Fibroblast of lung (primary cell): ENCODE measurements around the gene RNLS. TPM values are rescaled to one million over a fixed set of nuclear protein-coding genes. Genes with fewer than 3 reads are reported as not detected.

Source experiments
- DNase-seq, 2 donors: peaks; one replicate each; pipeline versions ENCODE4 v3.0.0 to v3.0.0-alpha.2; 2010; ENCODE audit warnings: low read depth in 2 of 2
- H2AFZ ChIP-seq: 2 replicates; pipeline ENCODE4 v1.5.1; 2012; ENCODE audit warnings: low read length, control low read depth, inconsistent platforms
- H3K27ac ChIP-seq: 2 replicates; pipeline ENCODE4 v1.5.1; 2011; ENCODE audit warnings: low read length, control low read depth; ENCODE audit not compliant: insufficient read depth
- H3K27me3 ChIP-seq: 2 replicates; pipeline ENCODE4 v1.5.1; 2011; ENCODE audit warnings: mild to moderate bottlenecking, low read length; ENCODE audit not compliant: control insufficient read depth, insufficient read depth
- H3K36me3 ChIP-seq: 2 replicates; pipeline ENCODE4 v1.5.1; 2011; ENCODE audit warnings: low read length; ENCODE audit not compliant: control insufficient read depth, insufficient read depth
- H3K4me1 ChIP-seq: 2 replicates; pipeline ENCODE4 v1.5.1; 2011; ENCODE audit warnings: low read length; ENCODE audit not compliant: control insufficient read depth, insufficient read depth; ENCODE audit errors: extremely low read depth
- H3K4me2 ChIP-seq: 2 replicates; pipeline ENCODE4 v1.5.1; 2011; ENCODE audit warnings: low read length, control low read depth; ENCODE audit not compliant: insufficient read depth; ENCODE audit errors: extremely low read depth
- H3K4me3 ChIP-seq, 4 experiments: fragments of 200-600 bp in 1 of 4; sonication (generic) in 1 of 4; replicated peaks in 1 of 4; 2 replicates each; pipeline ENCODE4 v1.5.1; 2011 to 2016; ENCODE audit warnings: low read length in 4 of 4, low read depth in 3 of 4, mild to moderate bottlenecking in 3 of 4, control low read depth in 2 of 4, inconsistent platforms in 1 of 4, mixed read lengths in 1 of 4; ENCODE audit not compliant: insufficient read depth in 1 of 4; ENCODE audit errors: control extremely low read depth in 1 of 4
- H3K79me2 ChIP-seq: 2 replicates; pipeline ENCODE4 v1.5.1; 2012; ENCODE audit warnings: mild to moderate bottlenecking, low read length, inconsistent platforms; ENCODE audit not compliant: control insufficient read depth, insufficient read depth
- H3K9ac ChIP-seq: 2 replicates; pipeline ENCODE4 v1.5.1; 2011; ENCODE audit warnings: mild to moderate bottlenecking, low read length, control low read depth; ENCODE audit not compliant: insufficient read depth
- H3K9me3 ChIP-seq: 2 replicates; pipeline ENCODE4 v1.5.1; 2012; ENCODE audit warnings: low read depth, low read length; ENCODE audit not compliant: control insufficient read depth, insufficient read depth
- H4K20me1 ChIP-seq: 2 replicates; pipeline ENCODE4 v1.5.1; 2011; ENCODE audit warnings: low read length; ENCODE audit not compliant: control insufficient read depth, insufficient read depth; ENCODE audit errors: extremely low read depth
- EZH2 ChIP-seq: IDR thresholded peaks from 2 replicates; pipeline ENCODE4 v1.5.1; 2012; ENCODE audit warnings: low read length, control low read depth, mild to moderate bottlenecking; ENCODE audit errors: missing control alignments
- polyA plus RNA-seq, 2 donors: library from polyadenylated mRNA; depleted of rRNA in 1 of 2; stranded (reverse) in 1 of 2; unstranded in 1 of 2; fragments of >200 nt; gene quantifications; 2 replicates each; pipeline ENCODE4 v1.2.1, GENCODE V29; 2011 to 2012; ENCODE audit warnings: missing spikeins in 1 of 2
- total RNA-seq: library from RNA; depleted of rRNA; stranded (reverse); fragments of >200 nt; gene quantifications from 2 replicates; pipeline ENCODE4 v1.2.1, GENCODE V29; 2014
- TF ChIP-seq, protein P1 (sequence below), 2 donors: IDR thresholded peaks in 1 of 2; conservative IDR thresholded peaks in 1 of 2; 1 replicate in 1 of 2; 2 replicates in 1 of 2; pipeline ENCODE4 v1.5.1; 2011 to 2012; ENCODE audit warnings: low read length in 2 of 2, control low read depth in 1 of 2, inconsistent platforms in 1 of 2, low read depth in 1 of 2, mild to moderate bottlenecking in 1 of 2

Gene RNLS
- total and polyA plus RNA-seq, 2 donors (not counting 1 experiment from before 2014, with no cell fraction given), result 16.5 to 18.4 TPM

DNA sequence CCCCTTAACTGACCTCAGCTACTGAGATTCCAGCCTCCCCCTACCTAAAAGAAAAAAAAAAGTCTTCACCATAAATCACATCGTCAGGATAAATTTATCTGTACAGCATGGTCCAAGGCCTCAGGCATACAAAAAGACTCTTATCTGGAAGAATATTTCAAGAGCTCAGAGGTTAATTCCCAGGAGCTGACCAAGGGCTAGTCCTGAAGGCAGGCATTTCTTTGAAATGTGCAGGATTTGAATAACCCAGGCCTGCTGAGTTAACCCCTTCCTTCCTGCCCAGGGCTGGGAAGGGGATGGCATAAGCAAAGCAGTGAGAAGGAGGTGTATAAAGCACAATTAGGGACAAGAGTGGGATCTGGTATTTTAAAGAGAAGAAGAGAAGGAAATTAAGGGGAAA, 111.2 kb downstream of the RNLS start:
- no peaks in the 10 kb centered on the region for H4K20me1 ChIP-seq
- H3K36me3 ChIP-seq, result no peaks in the 10 kb centered on the region
- H3K4me1 ChIP-seq, result no peaks in the 10 kb centered on the region
- H3K9me3 ChIP-seq, result no peaks in the 10 kb centered on the region
- H3K27ac ChIP-seq, result no peak overlapping the region
- H3K9ac ChIP-seq, result no peak overlapping the region
- H3K79me2 ChIP-seq, result no peaks in the 10 kb centered on the region
- H2AFZ ChIP-seq, result no peak overlapping the region
- H3K4me3 ChIP-seq, result no peak overlapping the region
- TF ChIP-seq, protein P1, sequence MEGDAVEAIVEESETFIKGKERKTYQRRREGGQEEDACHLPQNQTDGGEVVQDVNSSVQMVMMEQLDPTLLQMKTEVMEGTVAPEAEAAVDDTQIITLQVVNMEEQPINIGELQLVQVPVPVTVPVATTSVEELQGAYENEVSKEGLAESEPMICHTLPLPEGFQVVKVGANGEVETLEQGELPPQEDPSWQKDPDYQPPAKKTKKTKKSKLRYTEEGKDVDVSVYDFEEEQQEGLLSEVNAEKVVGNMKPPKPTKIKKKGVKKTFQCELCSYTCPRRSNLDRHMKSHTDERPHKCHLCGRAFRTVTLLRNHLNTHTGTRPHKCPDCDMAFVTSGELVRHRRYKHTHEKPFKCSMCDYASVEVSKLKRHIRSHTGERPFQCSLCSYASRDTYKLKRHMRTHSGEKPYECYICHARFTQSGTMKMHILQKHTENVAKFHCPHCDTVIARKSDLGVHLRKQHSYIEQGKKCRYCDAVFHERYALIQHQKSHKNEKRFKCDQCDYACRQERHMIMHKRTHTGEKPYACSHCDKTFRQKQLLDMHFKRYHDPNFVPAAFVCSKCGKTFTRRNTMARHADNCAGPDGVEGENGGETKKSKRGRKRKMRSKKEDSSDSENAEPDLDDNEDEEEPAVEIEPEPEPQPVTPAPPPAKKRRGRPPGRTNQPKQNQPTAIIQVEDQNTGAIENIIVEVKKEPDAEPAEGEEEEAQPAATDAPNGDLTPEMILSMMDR (conservative IDR thresholded peaks at IDR 0.05 in 1 of 2, IDR thresholded peaks at IDR 0.05 in 1 of 2; ENCODE audit: low read depth in 1 of 2, low read length in 2 of 2), result no peak
- no peak for TF ChIP-seq EZH2
- H3K4me2 ChIP-seq, result no peak overlapping the region
- DNase-seq, result no peak
- H3K27me3 ChIP-seq, result no peaks in the 10 kb centered on the region

DNA sequence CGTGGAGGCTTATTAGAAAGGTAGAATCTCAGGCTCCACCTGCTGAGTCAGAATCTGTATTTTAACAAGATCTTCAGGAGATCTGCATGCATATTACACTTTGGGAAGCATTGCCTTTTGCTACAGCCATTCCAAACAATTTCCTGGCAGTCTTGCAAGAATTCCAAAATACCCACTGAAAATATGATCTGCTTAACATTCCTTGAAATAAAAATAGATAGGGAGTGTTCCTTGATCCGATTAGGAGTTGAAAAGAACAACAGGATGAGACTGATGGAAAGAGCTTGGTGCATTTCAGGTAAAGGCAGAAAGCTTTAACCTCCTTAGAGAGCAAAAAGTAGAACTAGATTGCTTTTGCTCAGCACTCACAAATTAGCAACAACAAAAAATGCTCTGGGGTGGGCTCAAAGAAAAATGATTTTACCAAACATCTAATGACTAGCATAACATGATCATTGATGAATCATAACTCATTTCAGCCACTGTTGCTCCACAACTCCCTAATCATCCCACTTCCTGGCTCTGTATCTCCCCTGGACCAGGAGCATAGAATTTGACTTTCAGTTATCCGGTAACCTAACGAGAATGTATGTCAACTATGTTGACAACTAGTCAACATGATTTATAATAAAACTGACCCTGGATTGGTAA, 115.2 kb downstream of the RNLS start:
- H3K36me3 ChIP-seq, result no peaks in the 10 kb centered on the region
- H3K9ac ChIP-seq, result no peak overlapping the region
- H3K4me2 ChIP-seq, result no peak overlapping the region
- peak in 1 of 2 donors; percentile 47 for DNase-seq
- H3K27me3 ChIP-seq, result no peaks in the 10 kb centered on the region
- TF ChIP-seq, protein P1 (conservative IDR thresholded peaks at IDR 0.05 in 1 of 2, IDR thresholded peaks at IDR 0.05 in 1 of 2; ENCODE audit: low read depth in 1 of 2, low read length in 2 of 2), result no peak
- TF ChIP-seq EZH2, result no peak
- no peaks in the 10 kb centered on the region for H3K79me2 ChIP-seq
- H4K20me1 ChIP-seq, result no peaks in the 10 kb centered on the region
- H3K4me1 ChIP-seq, result no peaks in the 10 kb centered on the region
- no peak overlapping the region for H2AFZ ChIP-seq
- H3K27ac ChIP-seq, result no peak overlapping the region
- H3K4me3 ChIP-seq, result no peak overlapping the region
- no peaks in the 10 kb centered on the region for H3K9me3 ChIP-seq

DNA sequence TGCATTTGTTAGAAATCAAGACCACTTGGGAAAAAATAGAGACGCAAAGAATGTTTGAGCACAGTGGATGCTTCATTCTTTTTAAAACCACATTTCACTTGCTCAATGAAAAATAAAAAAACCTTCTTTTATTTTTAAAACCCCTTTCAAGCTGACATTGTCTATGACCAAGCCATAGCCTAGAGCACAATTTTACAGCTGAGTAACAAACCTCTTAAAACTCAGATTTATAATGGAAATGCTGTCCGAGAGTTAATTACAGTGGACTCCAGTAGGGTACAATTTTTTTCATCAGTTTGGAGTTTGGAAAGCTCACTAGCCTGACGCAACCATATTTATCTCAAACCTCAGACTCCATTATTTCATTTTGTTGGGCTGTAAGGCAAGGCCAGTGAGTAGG, 116.3 kb downstream of the RNLS start:
- H3K4me3 ChIP-seq, result no peak overlapping the region

More for the DNA sequence above, 116.3 kb downstream of the RNLS start:
- no peak for TF ChIP-seq EZH2
- TF ChIP-seq, protein P1 (conservative IDR thresholded peaks at IDR 0.05 in 1 of 2, IDR thresholded peaks at IDR 0.05 in 1 of 2; ENCODE audit: low read depth in 1 of 2, low read length in 2 of 2), result no peak
- Histone ChIP-seq H3K27me3 (no peaks in the 10 kb centered on the region), H2AFZ (no peak overlapping the region), H3K4me2 (no peak overlapping the region), H3K79me2 (no peaks in the 10 kb centered on the region), H3K4me1 (no peaks in the 10 kb centered on the region), H4K20me1 (no peaks in the 10 kb centered on the region), H3K9ac (no peak overlapping the region), H3K27ac (no peak overlapping the region), H3K9me3 (no peaks in the 10 kb centered on the region), H3K36me3 (no peaks in the 10 kb centered on the region)
- no peak for DNase-seq
